Measurements from ENCODE around the gene PCDHGA8.
"Not testable (repeated sequence)": the region's sequence is repeated elsewhere in the genome, so short reads cannot be mapped to it uniquely, and the experiment has no call there.

PCDHGA8 gene

DNA sequence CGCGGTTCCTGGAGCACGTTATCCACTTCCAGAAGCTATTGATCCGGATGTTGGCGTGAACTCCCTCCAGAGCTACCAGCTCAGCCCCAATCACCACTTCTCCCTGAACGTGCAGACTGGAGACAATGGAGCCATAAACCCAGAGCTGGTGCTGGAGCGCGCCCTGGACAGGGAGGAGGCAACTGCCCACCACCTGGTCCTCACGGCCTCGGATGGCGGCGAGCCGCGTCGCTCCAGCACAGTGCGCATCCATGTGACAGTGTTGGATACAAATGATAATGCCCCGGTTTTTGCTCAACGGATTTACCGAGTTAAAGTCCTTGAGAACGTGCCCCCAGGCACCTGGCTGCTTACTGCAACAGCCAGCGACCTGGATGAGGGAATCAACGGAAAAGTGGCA lies 11.0 kb downstream of the PCDHGA8 start:
- DNase-seq = no peak

DNA sequence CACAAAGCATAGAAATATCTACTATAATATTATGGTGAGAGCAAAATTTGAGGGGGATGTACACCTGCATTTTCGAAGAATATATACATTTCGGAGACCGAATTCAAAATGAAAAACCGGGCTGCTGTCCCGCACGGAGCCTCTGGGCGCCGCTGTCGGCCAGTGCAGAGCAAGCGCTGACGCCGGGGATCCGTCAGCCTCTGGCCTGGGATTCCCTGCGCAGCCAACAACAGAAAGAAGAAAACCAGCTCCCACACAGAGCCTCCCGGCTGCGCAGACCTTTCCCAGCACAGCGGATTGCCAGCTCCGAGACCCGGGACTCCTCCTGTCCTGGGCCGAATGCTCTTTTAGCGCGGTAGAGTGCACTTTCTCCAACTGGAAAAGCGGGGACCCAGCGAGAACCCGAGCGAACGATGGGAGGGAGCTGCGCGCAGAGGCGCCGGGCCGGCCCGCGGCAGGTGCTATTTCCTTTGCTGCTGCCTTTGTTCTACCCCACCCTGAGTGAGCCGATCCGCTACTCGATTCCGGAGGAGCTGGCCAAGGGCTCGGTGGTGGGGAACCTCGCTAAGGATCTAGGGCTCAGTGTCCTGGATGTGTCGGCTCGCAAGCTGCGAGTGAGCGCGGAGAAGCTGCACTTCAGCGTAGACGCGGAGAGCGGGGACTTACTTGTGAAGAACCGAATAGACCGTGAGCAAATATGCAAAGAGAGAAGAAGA lies 15.5 kb downstream of the PCDHGA8 start, which contains the start of gene PCDHGB6:
TSS of gene PCDHGB6 (plus strand) at position 232 of the 716 bp plus-strand sequence. CDS start at position 414, 182 bp downstream.
- not testable (repeated sequence) for DNase-seq

DNA sequence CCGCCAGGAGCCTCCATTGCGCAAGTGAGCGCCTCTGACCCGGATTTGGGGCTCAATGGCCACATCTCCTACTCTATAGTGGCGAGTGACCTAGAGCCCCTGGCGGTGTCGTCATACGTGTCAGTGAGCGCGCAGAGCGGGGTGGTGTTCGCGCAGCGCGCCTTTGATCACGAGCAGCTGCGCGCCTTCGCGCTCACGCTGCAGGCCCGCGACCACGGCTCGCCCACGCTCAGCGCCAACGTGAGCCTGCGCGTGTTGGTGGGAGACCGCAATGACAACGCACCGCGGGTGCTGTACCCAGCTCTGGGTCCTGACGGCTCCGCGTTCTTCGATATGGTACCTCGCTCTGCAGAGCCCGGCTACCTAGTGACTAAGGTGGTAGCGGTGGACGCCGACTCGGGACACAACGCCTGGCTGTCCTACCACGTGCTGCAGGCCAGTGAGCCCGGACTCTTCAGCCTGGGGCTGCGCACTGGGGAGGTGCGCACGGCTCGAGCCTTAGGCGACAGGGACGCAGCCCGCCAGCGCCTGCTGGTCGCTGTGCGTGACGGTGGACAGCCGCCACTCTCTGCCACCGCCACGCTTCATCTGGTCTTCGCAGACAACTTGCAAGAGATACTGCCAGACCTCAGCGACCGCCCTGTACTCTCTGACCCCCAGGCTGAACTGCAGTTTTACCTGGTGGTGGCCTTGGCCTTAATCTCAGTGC lies 17.3 kb downstream of the PCDHGA8 start:
- DNase-seq = no peak

DNA sequence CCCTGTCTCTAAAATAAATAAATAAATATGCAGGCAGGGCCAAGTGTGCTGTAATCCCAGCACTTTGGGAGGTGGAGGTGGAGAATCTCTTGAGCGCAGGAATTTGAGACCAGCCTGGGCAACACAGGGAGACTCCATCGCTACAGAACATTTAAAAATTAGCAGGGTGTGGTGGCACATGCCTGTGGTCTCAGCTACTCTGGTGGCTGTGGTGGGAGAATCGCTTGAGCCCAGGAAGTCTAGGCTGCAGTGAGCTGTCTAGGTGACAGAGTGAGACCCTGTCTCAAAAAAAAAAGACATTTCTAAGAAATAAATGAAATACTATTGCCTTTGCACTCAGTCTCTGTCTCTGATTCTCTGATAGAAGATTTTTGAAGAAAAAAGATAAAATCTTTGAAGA lies 19.1 kb downstream of the PCDHGA8 start:
- DNase-seq = no peak

DNA sequence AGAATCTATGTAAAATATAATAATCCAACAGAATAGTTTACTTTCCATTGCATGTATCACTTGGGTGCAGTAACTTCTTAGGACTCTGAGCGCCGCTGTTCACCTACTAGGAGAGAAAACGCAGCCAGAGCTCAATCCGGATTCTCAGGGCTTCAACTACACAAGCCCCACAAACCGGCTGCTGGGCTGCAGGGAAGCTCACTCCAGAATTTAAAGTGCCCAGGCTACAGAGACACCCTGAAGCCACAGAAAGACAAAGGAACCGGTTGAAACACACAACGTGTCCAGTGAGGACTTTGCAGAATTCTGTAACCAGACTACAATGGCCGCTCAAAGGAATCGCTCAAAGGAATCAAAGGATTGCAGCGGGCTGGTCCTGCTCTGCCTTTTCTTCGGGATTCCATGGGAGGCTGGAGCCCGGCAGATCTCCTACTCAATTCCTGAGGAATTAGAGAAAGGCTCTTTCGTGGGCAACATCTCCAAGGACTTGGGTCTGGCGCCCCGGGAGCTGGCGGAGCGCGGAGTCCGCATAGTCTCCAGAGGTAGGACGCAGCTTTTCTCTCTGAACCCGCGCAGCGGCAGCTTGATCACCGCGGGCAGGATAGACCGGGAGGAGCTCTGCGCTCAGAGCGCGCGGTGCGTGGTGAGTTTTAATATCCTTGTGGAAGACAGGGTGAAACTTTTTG lies 20.6 kb downstream of the PCDHGA8 start, which contains the start of gene PCDHGA10:
TSS of gene PCDHGA10 (plus strand) at position 134 of the 686 bp plus-strand sequence. CDS start at position 323, 189 bp downstream.
- peak; percentile 35 for DNase-seq

DNA sequence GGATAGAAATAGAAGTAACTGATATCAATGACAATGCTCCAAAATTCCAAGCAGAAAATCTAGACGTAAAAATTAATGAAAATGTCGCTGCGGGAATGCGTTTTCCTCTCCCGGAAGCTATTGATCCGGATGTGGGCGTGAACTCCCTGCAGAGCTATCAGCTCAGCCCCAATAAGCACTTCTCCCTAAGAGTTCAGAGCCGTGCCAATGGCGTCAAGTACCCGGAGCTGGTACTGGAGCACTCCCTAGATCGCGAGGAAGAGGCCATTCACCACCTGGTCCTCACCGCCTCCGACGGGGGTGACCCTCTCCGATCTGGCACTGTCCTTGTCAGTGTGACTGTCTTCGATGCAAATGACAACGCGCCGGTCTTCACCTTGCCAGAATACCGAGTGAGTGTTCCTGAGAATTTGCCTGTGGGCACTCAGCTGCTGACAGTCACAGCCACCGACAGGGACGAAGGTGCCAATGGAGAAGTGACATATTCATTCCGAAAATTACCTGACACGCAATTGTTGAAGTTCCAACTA lies 21.2 kb downstream of the PCDHGA8 start:
- no peak for DNase-seq

DNA sequence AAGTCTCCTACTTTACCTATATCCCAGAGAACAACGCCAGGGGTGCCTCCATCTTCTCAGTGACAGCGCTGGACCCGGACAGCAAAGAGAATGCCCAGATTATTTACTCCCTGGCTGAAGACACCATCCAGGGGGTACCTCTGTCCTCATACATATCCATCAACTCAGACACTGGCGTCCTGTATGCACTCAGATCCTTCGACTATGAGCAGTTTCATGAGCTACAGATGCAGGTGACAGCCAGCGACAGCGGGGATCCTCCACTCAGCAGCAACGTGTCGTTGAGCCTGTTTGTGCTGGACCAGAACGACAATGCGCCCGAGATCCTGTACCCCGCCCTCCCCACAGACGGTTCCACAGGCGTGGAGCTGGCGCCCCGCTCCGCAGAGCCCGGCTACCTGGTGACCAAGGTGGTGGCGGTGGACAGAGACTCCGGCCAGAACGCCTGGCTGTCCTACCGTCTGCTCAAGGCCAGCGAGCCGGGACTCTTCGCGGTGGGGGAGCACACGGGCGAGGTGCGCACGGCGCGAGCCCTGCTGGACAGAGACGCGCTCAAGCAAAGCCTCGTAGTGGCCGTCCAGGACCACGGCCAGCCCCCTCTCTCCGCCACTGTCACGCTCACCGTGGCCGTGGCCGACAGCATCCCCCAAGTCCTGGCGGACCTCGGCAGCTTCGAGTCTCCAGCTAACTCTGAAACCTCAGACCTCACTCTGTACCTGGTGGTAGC lies 22.3 kb downstream of the PCDHGA8 start:
- not testable (repeated sequence) for DNase-seq

DNA sequence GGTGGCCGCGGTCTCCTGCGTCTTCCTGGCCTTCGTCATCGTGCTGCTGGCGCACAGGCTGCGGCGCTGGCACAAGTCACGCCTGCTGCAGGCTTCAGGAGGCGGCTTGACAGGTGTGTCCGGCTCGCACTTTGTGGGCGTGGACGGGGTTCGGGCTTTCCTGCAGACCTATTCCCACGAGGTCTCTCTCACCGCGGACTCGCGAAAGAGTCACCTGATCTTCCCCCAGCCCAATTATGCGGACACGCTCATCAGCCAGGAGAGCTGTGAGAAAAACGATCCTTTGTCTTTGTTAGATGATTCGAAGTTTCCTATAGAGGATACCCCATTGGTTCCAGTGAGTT lies 22.8 kb downstream of the PCDHGA8 start:
- DNase-seq = not testable (repeated sequence)

DNA sequence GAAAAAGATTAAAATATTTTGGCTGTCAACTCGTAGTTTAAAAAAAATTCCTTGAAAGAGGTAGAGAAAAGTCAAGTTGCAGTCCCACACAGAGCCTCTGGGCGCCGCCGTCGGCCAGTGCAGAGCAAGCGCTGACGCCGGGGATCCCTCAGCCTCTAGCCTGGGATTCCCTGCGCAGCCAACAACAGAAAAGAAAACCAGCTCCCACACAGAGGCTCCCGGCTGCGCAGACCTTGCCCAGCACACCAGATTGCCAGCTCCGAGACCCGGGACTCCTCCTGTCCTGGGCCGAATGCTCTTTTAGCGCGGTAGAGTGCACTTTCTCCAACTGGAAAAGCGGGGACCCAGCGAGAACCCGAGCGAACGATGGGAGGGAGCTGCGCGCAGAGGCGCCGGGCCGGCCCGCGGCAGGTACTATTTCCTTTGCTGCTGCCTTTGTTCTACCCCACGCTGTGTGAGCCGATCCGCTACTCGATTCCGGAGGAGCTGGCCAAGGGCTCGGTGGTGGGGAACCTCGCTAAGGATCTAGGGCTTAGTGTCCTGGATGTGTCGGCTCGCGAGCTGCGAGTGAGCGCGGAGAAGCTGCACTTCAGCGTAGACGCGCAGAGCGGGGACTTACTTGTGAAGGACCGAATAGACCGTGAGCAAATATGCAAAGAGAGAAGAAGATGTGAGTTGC lies 25.2 kb downstream of the PCDHGA8 start, which contains the start of gene PCDHGB7:
TSS of gene PCDHGB7 (plus strand) at position 184 of the 679 bp plus-strand sequence. CDS start at position 367, 183 bp downstream.
- DNase-seq = not testable (repeated sequence)

DNA sequence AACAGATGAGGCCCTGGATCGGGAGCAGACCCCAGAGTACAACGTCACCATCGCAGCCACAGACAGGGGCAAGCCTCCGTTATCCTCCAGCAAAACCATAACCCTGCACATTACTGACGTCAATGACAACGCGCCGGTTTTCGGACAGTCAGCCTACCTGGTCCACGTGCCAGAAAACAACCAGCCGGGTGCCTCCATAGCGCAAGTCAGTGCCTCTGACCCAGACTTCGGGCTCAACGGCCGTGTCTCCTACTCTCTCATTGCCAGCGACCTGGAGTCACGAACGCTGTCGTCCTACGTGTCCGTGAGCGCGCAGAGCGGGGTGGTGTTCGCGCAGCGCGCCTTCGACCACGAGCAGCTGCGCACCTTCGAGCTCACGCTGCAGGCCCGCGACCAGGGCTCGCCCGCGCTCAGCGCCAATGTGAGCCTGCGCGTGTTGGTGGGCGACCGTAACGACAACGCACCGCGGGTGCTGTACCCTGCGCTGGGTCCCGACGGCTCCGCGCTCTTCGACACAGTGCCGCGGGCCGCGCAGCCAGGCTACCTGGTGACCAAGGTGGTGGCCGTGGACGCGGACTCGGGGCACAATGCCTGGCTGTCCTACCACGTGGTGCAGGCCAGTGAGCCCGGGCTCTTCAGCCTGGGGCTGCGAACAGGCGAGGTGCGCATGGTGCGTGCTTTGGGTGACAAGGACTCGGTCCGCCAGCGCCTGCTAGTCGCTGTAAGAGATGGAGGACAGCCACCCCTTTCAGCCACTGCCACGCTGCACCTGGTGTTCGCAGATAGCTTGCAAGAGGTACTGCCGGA lies 26.8 kb downstream of the PCDHGA8 start:
- no peak for DNase-seq

DNA sequence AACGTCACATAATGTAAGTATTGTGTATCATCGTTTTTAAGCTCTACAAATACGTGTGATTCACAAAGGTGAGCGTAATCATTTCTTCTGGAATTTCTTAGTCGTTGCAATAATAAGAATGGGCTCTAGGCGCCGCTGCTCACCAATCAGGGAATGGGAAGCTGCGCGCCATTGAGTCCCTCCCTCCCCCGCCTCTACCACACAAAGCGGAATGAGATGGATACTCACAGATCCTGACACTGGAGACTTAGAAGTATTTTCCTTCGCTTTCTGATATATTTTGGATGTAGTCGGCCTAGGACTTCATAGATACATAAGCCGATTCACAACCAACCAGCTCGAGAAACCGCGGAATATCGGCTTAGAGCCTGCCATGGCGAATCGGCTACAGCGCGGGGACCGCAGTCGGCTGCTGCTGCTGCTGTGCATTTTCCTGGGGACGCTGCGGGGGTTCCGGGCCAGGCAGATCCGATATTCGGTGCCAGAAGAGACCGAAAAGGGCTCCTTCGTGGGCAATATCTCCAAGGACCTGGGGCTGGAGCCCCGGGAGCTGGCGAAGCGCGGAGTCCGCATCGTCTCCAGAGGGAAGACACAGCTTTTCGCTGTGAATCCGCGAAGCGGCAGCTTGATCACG lies 28.5 kb downstream of the PCDHGA8 start, which contains the start of gene PCDHGA11:
TSS of gene PCDHGA11 (plus strand) at position 197 of the 634 bp plus-strand sequence. CDS start at position 374, 177 bp downstream.
- DNase-seq = no peak

DNA sequence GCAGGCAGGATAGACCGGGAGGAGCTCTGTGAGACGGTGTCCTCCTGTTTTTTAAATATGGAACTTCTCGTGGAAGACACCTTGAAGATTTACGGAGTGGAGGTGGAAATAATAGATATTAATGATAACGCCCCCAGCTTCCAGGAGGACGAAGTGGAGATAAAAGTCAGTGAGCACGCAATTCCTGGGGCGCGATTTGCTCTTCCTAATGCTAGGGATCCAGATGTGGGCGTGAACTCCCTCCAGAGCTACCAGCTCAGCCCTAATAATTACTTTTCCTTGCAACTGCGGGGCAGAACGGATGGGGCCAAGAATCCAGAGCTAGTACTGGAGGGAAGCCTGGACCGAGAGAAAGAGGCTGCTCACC lies 29.0 kb downstream of the PCDHGA8 start:
- no peak for DNase-seq

DNA sequence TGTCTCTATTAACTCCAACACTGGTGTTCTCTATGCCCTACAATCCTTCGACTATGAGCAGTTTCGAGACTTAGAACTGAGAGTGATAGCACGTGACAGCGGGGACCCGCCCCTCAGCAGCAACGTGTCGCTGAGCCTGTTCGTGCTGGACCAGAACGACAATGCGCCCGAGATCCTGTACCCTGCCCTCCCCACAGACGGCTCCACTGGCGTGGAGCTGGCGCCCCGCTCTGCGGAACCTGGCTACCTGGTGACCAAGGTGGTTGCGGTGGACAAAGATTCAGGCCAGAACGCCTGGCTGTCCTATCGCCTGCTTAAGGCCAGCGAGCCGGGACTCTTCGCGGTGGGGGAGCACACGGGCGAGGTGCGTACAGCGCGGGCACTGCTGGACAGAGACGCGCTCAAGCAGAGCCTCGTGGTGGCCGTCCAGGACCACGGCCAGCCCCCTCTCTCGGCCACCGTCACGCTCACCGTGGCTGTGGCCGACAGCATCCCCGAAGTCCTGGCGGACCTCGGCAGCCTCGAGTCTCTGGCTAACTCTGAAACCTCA lies 30.4 kb downstream of the PCDHGA8 start:
- DNase-seq = no peak

DNA sequence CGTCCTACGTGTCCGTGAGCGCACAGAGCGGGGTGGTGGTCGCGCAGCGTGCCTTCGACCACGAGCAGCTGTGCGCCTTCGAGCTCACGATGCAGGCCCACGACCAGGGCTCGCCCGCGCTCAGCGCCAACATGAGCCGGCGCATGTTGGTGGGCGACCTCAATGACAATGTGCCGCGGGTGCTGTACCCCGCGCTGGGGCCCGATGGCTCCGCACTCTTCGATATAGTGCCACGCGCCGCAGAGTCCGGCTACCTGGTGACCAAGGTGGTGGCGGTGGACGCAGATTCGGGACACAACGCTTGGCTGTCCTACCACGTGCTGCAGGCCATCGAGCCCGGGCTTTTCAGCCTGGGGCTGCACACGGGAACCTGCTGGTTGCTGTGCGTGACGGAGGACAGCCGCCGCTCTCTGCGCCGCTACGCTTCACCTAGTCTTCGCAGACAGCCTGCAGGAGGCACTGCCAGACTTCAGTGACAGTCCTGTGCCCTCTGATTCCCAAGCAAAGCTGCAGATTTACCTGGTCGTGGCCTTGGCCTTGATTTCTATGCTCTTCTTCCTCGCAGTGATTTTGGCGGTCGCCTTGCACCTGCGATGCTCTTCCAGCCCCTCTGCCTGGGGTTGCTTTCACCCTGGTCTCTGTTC lies 35.5 kb downstream of the PCDHGA8 start:
- no peak for DNase-seq

DNA sequence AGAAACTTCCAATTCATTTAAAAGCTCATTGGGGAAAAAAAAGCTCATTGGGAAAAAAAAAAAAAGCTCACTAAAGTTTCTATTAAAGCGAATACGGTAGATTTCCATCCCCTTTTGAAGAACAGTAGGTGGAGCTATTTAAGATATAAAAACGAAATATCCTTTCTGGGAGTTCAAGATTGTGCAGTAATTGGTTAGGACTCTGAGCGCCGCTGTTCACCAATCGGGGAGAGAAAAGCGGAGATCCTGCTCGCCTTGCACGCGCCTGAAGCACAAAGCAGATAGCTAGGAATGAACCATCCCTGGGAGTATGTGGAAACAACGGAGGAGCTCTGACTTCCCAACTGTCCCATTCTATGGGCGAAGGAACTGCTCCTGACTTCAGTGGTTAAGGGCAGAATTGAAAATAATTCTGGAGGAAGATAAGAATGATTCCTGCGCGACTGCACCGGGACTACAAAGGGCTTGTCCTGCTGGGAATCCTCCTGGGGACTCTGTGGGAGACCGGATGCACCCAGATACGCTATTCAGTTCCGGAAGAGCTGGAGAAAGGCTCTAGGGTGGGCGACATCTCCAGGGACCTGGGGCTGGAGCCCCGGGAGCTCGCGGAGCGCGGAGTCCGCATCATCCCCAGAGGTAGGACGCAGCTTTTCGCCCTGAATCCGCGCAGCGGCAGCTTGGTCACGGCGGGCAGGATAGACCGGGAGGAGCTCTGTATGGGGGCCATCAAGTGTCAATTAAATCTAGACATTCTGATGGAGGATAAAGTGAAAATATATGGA lies 38.1 kb downstream of the PCDHGA8 start, which contains the start of gene PCDHGA12:
TSS of gene PCDHGA12 (plus strand) at position 176 of the 782 bp plus-strand sequence. CDS start at position 429, 253 bp downstream.
- DNase-seq = no peak

DNA sequence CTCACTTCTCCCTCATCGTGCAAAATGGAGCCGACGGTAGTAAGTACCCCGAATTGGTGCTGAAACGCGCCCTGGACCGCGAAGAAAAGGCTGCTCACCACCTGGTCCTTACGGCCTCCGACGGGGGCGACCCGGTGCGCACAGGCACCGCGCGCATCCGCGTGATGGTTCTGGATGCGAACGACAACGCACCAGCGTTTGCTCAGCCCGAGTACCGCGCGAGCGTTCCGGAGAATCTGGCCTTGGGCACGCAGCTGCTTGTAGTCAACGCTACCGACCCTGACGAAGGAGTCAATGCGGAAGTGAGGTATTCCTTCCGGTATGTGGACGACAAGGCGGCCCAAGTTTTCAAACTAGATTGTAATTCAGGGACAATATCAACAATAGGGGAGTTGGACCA lies 38.9 kb downstream of the PCDHGA8 start:
- no peak for DNase-seq

DNA sequence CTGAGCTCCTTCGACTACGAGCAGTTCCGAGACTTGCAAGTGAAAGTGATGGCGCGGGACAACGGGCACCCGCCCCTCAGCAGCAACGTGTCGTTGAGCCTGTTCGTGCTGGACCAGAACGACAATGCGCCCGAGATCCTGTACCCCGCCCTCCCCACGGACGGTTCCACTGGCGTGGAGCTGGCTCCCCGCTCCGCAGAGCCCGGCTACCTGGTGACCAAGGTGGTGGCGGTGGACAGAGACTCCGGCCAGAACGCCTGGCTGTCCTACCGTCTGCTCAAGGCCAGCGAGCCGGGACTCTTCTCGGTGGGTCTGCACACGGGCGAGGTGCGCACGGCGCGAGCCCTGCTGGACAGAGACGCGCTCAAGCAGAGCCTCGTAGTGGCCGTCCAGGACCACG lies 39.9 kb downstream of the PCDHGA8 start:
- not testable (repeated sequence) for DNase-seq

DNA sequence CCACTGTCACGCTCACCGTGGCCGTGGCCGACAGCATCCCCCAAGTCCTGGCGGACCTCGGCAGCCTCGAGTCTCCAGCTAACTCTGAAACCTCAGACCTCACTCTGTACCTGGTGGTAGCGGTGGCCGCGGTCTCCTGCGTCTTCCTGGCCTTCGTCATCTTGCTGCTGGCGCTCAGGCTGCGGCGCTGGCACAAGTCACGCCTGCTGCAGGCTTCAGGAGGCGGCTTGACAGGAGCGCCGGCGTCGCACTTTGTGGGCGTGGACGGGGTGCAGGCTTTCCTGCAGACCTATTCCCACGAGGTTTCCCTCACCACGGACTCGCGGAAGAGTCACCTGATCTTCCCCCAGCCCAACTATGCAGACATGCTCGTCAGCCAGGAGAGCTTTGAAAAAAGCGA lies 40.3 kb downstream of the PCDHGA8 start:
- not testable (repeated sequence) for DNase-seq

DNA sequence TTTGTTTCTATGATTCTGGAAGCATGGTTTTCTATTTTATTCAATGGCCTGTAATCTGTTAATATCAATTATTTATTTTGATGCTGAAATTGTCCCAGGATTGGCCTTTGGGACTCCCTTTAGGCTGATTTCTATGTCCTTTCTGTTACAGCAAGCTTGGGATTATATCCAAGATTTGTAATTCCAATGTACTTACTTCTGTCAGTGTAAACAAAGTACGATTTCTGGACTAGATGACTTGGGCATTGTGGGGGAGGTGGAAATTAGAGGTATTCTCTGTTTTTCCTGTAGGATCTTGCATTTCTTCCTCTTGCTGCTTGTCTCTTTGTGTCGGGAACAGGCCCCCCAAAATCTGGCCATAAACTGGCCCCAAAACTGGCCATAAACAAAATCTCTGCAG lies 41.6 kb downstream of the PCDHGA8 start:
- no peak for DNase-seq

Data from DMS 273 treated with DMSO at 0.1 percent for 48 hours (cell line).